GM12872 (cell line): ENCODE data around the gene C16orf82.

Source experiments
- CTCF ChIP-seq: IDR thresholded peaks from 3 replicates; pipeline ENCODE4 v1.5.1; 2011; ENCODE audit warnings: low read depth, mild to moderate bottlenecking, low read length, moderate library complexity; ENCODE audit not compliant: insufficient read depth

Gene C16orf82

DNA sequence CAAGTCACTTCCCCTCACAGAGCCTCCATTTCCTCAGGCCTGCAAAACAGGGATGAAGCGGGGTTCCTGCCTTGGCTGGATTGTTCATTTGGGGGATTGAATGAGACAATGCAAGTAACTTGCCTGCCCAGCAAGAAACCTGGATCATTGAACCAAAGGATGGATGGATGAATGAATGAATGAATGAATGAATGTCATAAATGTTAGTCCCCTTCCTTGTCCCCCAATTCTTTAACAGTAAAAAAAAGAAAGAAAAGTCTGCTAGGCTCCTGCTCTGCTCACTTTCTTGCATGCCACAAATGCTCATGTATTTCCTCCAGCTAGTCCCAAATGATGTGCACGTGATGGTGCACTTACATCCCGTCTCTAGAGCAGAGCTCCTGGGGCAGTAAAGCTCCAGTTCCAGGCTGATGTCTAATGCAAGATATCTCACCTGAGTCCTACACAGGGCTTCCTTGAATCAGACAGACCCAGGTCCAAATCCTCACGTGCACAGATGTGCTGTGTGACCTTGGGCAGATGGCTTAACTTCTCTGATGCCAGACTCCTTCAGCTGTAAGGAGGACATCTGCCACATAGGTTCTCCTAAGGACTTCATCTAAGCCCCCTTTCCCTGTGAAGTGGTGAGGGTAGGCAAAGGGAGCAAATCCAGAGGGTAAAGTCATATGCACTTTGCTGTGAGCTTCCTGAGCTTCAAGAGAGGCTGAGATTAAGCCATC lies 45.5 kb downstream of the C16orf82 start:
- no peak for TF ChIP-seq CTCF

DNA sequence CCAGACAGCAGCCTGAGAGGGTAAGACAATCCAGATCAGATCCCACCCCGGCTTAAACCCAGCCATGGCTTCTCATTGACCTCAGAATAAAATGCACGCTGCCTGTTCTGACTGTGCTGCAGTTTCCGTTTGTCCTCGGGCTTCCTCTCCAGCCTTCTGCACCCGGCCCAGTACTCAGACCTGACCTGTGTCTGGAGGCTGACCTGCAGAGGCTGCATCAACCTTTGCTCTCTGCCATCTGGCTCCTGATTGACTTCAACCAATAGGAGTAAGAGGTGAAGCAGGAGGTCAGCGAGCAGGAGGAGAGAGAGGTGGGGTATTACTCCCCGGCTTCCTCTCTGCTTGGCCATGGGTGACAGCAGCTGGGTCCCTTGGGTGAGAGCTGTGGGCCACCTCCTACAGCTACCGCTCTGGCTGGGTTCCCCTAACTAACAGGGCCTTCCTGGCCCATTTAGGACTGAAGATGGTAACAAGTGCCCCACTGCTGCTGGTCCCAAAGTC lies 46.7 kb downstream of the C16orf82 start:
- no peak for TF ChIP-seq CTCF

GRCh38 chr16:27114006-27114405 lies 47.3 kb downstream of the C16orf82 start:
- no peak for TF ChIP-seq CTCF

DNA sequence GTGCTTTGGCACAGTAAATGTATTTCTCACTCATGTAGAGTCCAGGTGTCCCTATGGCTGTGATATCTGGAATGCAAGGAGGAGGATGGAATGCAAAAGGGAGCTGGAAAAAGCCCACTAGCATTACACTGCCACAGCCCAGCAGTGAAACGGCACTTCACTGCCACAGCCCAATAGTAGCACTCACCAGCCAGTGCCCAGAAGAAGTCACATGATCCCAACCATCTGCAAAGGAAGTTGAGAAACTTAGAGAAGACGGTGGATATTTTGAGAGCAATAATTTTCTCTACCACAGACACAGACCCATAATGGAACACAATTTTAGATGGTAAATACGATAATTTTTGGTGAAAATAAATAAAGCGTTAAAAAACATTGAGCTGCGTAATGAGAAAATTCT lies 51.8 kb downstream of the C16orf82 start:
- TF ChIP-seq CTCF: no peak
